HG03135 (cell line): ENCODE data around the gene TBX6.

Experiments used
- ATAC-seq: cut with Tn5 transposase; IDR thresholded peaks from one replicate; pipeline ENCODE4 v1.9.1; 2021; ENCODE audit warnings: mild to moderate bottlenecking, moderate library complexity; ENCODE audit not compliant: unreplicated experiment

Gene TBX6

GRCh38 chr16:30040221-30040620 lies 51.5 kb downstream of the TBX6 start:
- ATAC-seq, result no peak
